NT2/D1 (cell line): Measurements from ENCODE around the gene HNF1B.

Experiments
- SUZ12 ChIP-seq: IDR thresholded peaks from 2 replicates; pipeline ENCODE4 v1.6.1; 2011; ENCODE audit not compliant: insufficient read length, insufficient read depth; ENCODE audit errors: extremely low read depth
- YY1 ChIP-seq: IDR thresholded peaks from 2 replicates; pipeline ENCODE4 v1.6.1; 2011; ENCODE audit not compliant: insufficient read length, insufficient read depth
- ZNF274 ChIP-seq: IDR thresholded peaks from 2 replicates; pipeline ENCODE4 v1.6.1; 2011; ENCODE audit warnings: mild to moderate bottlenecking, low read depth, low read length

DNA sequence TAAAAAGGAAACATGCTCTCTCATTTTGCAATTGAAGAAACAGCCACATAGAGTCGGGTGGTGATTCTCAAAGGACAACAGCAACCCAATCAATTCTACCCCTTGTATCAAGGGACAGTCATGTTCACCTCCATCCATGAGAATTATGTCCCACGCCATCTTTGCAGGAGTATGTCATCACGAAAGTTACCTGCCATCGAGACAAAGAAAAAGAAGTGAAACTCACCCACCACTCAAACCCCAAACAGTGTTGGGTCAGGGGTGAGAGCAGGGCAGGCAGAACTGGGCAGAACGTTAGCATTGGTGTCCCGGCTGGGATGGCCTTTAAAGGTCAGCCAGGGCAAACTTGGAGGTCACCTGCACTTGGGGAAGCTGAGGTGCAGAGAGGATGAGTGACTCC, 24.2 kb upstream of the HNF1B start:
- TF ChIP-seq YY1 (no peak), ZNF274 (no peak), SUZ12 (no peak)
